ENCODE results near the gene DNAAF1. TPM values are rescaled to one million over a fixed set of nuclear protein-coding genes. Genes with fewer than 3 reads are reported as not detected.

The DNAAF1 gene
- total and polyA plus RNA-seq, 8 donors: 0.28 to 8.7 (median 0.50) TPM

DNA sequence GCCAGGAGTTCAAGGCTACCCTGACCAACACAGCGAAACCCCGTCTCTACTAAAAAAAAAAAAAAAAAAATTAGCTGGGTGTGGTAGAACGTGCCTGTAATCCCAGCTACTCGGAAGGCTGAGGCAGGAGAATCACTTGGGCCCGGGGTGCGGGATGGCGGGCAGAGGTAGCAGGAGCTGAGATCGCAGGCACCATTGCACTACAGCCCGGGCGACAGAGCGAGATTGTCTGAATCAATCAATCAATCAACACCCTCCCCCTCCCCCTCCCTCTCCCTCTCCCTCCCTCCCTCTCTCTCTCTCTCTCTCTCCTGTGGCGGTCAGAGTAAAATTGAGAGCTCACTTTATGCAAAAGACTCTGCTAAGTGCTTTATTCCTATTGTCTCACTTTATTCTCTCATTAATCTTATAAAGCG is 1.3 kb upstream of the DNAAF1 start:
- H3K4me1 ChIP-seq: no peaks in the 10 kb centered on the region
- intact Hi-C loops (cut with DNase I): no loop called here
- TF ChIP-seq, protein P1, sequence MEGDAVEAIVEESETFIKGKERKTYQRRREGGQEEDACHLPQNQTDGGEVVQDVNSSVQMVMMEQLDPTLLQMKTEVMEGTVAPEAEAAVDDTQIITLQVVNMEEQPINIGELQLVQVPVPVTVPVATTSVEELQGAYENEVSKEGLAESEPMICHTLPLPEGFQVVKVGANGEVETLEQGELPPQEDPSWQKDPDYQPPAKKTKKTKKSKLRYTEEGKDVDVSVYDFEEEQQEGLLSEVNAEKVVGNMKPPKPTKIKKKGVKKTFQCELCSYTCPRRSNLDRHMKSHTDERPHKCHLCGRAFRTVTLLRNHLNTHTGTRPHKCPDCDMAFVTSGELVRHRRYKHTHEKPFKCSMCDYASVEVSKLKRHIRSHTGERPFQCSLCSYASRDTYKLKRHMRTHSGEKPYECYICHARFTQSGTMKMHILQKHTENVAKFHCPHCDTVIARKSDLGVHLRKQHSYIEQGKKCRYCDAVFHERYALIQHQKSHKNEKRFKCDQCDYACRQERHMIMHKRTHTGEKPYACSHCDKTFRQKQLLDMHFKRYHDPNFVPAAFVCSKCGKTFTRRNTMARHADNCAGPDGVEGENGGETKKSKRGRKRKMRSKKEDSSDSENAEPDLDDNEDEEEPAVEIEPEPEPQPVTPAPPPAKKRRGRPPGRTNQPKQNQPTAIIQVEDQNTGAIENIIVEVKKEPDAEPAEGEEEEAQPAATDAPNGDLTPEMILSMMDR (IDR thresholded peaks at IDR 0.05): no peak
- H3K36me3 ChIP-seq: no peaks in the 10 kb centered on the region
- DNase-seq (no peak), ATAC-seq (no peak), FAIRE-seq (no peak)
- WGBS, 2 donors: 20 to 21% methylated on average over 13 of the region's 13 CpGs
- no peaks in the 10 kb centered on the region for H3K27me3 ChIP-seq
- peak overlapping the region in 3 of 4 donors; percentile 88 to 95 (median 94) for H3K4me3 ChIP-seq
- H3K9me3 ChIP-seq: no peaks in the 10 kb centered on the region
- H3K27ac ChIP-seq: no peak overlapping the region

DNA sequence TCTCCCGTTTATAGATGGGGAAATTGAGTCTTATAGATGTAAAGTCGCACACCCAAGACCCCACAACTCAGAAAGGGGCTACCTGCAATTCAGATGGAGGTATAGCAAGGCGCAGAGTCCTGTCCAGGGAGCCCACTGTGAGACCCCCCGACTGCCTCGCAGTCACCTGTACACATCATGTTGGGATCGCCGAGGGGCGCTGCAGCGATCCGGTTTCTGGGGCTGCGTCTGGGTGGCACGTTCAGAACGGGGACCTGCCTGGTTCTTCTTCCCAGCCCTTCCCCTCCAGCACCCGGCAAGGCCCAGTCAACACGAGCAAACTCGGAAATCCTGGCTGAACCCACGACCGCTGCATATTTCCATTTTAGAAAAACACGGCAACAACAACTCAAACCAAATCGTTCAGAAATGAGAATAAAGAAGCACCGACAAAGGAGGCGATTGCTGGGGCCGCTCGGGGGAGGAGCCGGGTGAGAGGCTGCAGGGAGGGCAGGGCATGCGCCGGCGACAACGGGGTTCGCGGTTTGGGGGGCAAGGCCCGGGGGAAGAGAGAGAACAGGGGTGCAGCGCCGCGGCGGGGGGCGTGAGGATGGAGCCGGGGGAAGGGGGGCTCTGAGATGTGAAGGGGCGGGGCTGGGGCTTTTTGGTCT is 774 bp upstream of the DNAAF1 start:
- DNase-seq (peak in 5 of 6 donors; percentile 16 to 78 (median 35)), ATAC-seq (peak; percentile 41 to 64 (median 60)), FAIRE-seq (no peak)
- TF ChIP-seq, protein P1 (IDR thresholded peaks at IDR 0.05): no peak
- no peaks in the 10 kb centered on the region for H3K9me3 ChIP-seq
- H3K27ac ChIP-seq: peak overlapping the region; percentile 22 to 59 (median 52)
- H3K4me1 ChIP-seq: no peaks in the 10 kb centered on the region
- 1 to 2% methylated on average over 39 of the region's 39 CpGs for WGBS, 2 donors
- peak overlapping the region; percentile 86 to 95 (median 91) for H3K4me3 ChIP-seq
- H3K36me3 ChIP-seq: no peaks in the 10 kb centered on the region
- H3K27me3 ChIP-seq: no peaks in the 10 kb centered on the region
- intact Hi-C loops (cut with DNase I): no loop called here

DNA sequence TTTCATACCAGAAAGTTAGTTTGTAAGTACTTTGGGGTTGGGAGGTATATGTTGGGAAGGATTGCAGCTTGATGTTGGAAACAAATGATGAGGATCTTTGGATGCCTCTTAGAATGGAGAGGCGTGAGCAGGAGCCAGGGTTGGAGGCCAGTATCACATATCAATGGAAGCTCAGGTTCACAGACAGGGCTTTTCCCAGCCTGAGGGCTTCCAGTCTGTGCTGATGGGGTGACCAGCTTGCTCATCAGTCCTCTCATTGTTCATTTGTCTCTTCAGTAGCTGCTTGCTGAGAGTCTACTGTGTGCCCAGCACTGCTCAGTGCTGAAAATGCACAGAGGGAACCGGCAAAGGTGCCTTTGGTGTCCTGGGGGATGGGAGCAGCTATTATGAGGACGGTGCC is 5.8 kb downstream of the DNAAF1 start:
- TF ChIP-seq, protein P1 (IDR thresholded peaks at IDR 0.05): no peak
- no peak for ATAC-seq
- FAIRE-seq: no peak
- intact Hi-C loops (cut with DNase I): no loop called here
- Histone ChIP-seq H3K9me3 (no peaks in the 10 kb centered on the region), H3K27me3 (no peaks in the 10 kb centered on the region), H3K27ac (no peak overlapping the region), H3K4me1 (no peaks in the 10 kb centered on the region), H3K36me3 (no peaks in the 10 kb centered on the region), H3K4me3 (no peak overlapping the region)
- WGBS, 2 donors: 73 to 84% methylated on average over 3 of the region's 3 CpGs
- DNase-seq: no peak

DNA sequence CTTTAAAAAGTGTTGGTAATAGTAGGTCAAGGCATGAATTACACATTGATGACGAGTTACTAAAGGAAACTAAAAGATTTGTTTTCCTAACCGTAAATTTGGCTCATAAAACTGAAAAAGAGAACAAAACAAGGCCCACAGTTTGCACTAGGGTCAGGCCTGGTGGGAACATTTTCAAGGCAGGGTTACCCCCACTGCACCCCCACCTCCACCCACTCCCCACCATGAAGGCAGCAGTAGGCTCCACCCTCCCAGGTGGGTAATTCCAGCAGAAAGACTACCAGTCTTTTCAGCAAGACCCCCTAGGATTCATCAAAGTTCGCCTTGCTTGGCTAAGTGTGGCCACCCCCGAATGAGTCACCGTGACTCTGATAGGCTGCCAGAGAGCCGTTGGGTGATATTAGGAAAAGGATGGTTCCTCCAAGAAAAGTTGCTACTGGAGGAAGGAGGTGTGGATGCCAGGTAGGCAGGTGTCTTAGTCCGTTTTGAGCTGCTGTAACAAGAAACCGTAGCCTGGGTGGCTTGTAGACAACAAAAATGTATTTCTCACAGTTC is 8.6 kb downstream of the DNAAF1 start:
- TF ChIP-seq, protein P1 (IDR thresholded peaks at IDR 0.05): no peak
- intact Hi-C loops (cut with DNase I): no loop called here
- no peak for DNase-seq

DNA sequence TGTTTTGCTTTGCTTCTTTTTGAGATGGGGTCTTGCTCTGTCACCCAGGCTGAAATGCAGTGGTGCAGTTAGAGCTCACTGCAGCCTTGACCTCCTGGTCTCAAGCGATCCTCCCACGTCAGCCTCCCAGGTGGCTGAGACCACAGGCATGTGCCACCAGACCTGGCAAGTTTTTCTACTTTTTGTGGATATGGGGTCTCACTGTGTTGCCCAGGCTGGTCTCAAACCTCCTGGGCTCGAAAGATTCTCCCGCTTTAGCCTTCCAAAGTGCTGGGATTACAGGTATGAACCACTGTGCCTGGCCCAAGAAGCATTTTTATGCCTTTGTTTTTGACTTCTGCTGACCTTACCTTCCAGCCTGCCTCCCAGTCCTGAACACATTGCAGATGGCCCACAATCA is 10.1 kb downstream of the DNAAF1 start:
- TF ChIP-seq, protein P1 (IDR thresholded peaks at IDR 0.05): no peak
- Histone ChIP-seq H3K4me1 (no peaks in the 10 kb centered on the region), H3K9me3 (no peaks in the 10 kb centered on the region), H3K27me3 (peaks cover 0 to 4% (median 0%) of the 10 kb centered on the region in 4 donors), H3K27ac (no peak overlapping the region), H3K36me3 (no peaks in the 10 kb centered on the region), H3K4me3 (no peak overlapping the region)
- WGBS, 2 donors: 91 to 93% methylated on average over 4 of the region's 4 CpGs
- ATAC-seq: no peak
- DNase-seq: no peak
- intact Hi-C loops (cut with DNase I): no loop called here
- no peak for FAIRE-seq

More for the DNA sequence above, 8.6 kb downstream of the DNAAF1 start:
- WGBS, 2 donors: 53 to 63% methylated on average over 8 of the region's 8 CpGs
- Histone ChIP-seq H3K4me1 (no peaks in the 10 kb centered on the region), H3K36me3 (no peaks in the 10 kb centered on the region), H3K27ac (no peak overlapping the region), H3K27me3 (peaks cover 0 to 4% (median 0%) of the 10 kb centered on the region in 4 donors), H3K9me3 (no peaks in the 10 kb centered on the region), H3K4me3 (no peak overlapping the region)
- FAIRE-seq (no peak), ATAC-seq (no peak)

Measured in pancreas (tissue), 10 donors.